Epithelial cell of esophagus (primary cell): Measurements from ENCODE around the gene CTLA4.

Experiments used
- DNase-seq: peaks from one replicate; pipeline ENCODE4 v3.0.0; 2010; ENCODE audit warnings: low read depth
- H3K4me3 ChIP-seq: 2 replicates; pipeline ENCODE4 v1.5.1; 2011; ENCODE audit warnings: mild to moderate bottlenecking, low read length, control low read depth
- CTCF ChIP-seq: IDR thresholded peaks from 2 replicates; pipeline ENCODE4 v1.5.1; 2011; ENCODE audit warnings: low read depth, mild to moderate bottlenecking, low read length, control low read depth, inconsistent platforms; ENCODE audit not compliant: insufficient read depth; ENCODE audit errors: missing control alignments

Gene CTLA4

GRCh38 chr2:203824603-203825002 lies 43.0 kb upstream of the CTLA4 start:
- no peak for TF ChIP-seq CTCF
- no peak for DNase-seq
- H3K4me3 ChIP-seq: no peak overlapping the region

- no peak overlapping the region for H3K4me3 ChIP-seq
- no peak for DNase-seq
- no peak for TF ChIP-seq CTCF
Measured at GRCh38 chr2:203826704-203827103, 40.9 kb upstream of the CTLA4 start.

- DNase-seq: no peak
- no peak overlapping the region for H3K4me3 ChIP-seq
- TF ChIP-seq CTCF: no peak
Measured at GRCh38 chr2:203830304-203831055, 37.1 kb upstream of the CTLA4 start.

- DNase-seq: no peak
- no peak overlapping the region for H3K4me3 ChIP-seq
- no peak for TF ChIP-seq CTCF
Measured at GRCh38 chr2:203835420-203835819, 32.2 kb upstream of the CTLA4 start.

GRCh38 chr2:203835892-203836800 lies 31.4 kb upstream of the CTLA4 start:
- TF ChIP-seq CTCF: no peak
- H3K4me3 ChIP-seq: no peak overlapping the region
- DNase-seq: no peak

GRCh38 chr2:203840655-203841205 lies 26.8 kb upstream of the CTLA4 start:
- H3K4me3 ChIP-seq: no peak overlapping the region
- no peak for DNase-seq
- TF ChIP-seq CTCF: no peak
